ENCODE measurements around the gene AK8.

Gene AK8

DNA sequence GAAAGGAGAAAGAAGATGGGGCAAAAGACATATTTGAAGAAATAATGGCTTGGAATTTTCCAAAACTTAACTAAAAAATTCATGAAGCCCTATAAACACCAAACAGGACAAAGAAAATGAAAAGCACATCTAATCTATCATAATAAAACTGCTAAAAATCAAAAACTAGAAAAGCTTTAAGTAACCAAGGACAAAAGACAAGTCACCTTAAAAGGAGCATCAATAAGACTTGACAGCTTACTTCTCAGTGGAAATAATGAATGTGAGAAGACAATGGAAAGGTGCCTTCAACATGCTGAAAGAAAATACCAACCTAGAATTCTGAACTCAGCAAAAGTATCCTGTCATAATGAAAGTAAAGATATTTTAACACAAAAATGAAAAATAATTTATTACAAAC lies 180.9 kb downstream of the AK8 start:
- Histone ChIP-seq H3K4me1 (ENCODE audit: low read depth, poor library complexity, severe bottlenecking) (no peaks in the 10 kb centered on the region), H3K4me3 (IDR thresholded peaks at IDR 0.05; ENCODE audit: insufficient read depth, low read depth, low read length) (no peak overlapping the region), H3K36me3 (ENCODE audit: insufficient read depth) (no peaks in the 10 kb centered on the region; the same call in 1 of the 2 replicates), H4K20me1 (ENCODE audit: insufficient read depth) (no peaks in the 10 kb centered on the region), H2AFZ (ENCODE audit: low read depth) (no peak overlapping the region), H3K27ac (no peak overlapping the region), H3K4me2 (no peak overlapping the region), H3K27me3 (ENCODE audit: insufficient read depth, low read depth) (no peaks in the 10 kb centered on the region), H3K9ac (no peak overlapping the region), H3K79me2 (ENCODE audit: insufficient read depth, low read depth) (no peaks in the 10 kb centered on the region)
- TF ChIP-seq, protein P1, sequence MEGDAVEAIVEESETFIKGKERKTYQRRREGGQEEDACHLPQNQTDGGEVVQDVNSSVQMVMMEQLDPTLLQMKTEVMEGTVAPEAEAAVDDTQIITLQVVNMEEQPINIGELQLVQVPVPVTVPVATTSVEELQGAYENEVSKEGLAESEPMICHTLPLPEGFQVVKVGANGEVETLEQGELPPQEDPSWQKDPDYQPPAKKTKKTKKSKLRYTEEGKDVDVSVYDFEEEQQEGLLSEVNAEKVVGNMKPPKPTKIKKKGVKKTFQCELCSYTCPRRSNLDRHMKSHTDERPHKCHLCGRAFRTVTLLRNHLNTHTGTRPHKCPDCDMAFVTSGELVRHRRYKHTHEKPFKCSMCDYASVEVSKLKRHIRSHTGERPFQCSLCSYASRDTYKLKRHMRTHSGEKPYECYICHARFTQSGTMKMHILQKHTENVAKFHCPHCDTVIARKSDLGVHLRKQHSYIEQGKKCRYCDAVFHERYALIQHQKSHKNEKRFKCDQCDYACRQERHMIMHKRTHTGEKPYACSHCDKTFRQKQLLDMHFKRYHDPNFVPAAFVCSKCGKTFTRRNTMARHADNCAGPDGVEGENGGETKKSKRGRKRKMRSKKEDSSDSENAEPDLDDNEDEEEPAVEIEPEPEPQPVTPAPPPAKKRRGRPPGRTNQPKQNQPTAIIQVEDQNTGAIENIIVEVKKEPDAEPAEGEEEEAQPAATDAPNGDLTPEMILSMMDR (conservative IDR thresholded peaks at IDR 0.05; ENCODE audit: low read depth, low read length) = no peak

DNA sequence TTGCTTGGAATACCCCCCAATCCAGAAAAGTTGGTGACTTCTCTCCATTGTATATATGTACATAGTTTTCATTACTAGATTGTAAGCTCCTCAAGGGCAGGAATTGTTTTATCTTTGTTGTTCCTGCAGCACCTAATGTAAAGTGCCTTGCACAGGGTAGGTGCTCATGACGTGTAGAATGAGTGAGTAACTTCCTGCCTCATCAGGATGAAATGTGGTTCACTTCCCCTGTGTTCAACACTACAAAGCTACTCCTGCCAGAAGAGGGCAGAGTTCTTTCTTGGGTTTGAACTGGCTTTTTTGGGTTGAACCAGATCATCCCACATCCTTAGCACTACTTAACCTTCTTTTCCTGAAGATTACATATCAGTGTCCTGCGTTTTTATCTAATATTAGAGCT lies 183.9 kb downstream of the AK8 start:
- no peak overlapping the region for H3K4me3 ChIP-seq (IDR thresholded peaks at IDR 0.05; ENCODE audit: insufficient read depth, low read depth, low read length)
- no peaks in the 10 kb centered on the region for H3K4me1 ChIP-seq (ENCODE audit: low read depth, poor library complexity, severe bottlenecking)
- H3K79me2 ChIP-seq (ENCODE audit: insufficient read depth, low read depth) = no peaks in the 10 kb centered on the region
- TF ChIP-seq, protein P1 (conservative IDR thresholded peaks at IDR 0.05; ENCODE audit: low read depth, low read length) = no peak
- H2AFZ ChIP-seq (ENCODE audit: low read depth) = no peak overlapping the region
- H3K27me3 ChIP-seq (ENCODE audit: insufficient read depth, low read depth) = no peaks in the 10 kb centered on the region
- H3K36me3 ChIP-seq (ENCODE audit: insufficient read depth) = peaks cover 6% of the 10 kb centered on the region
- H3K4me2 ChIP-seq = no peak overlapping the region
- H3K9ac ChIP-seq = no peak overlapping the region
- no peaks in the 10 kb centered on the region for H4K20me1 ChIP-seq (ENCODE audit: insufficient read depth)
- H3K27ac ChIP-seq = no peak overlapping the region

DNA sequence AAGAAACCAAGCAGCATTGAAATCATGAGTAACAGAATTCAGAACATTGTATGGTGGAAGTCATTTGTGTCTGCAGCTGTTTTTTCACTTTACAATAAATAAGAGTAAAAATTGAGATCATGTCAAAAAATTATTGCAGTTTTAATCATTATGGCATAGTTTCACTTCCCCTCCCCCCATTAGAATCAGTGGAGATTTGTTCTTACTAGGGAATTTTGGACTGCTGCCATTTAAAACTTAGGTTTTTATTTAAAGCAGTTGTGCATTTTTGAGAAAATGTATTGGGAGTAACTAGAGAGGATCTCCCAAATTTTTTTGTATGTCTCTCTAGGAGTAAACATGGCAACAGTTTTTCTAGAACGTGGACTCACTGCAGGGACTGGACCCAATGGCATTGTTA lies 187.4 kb downstream of the AK8 start:
- Histone ChIP-seq H3K27me3 (ENCODE audit: insufficient read depth, low read depth) (no peaks in the 10 kb centered on the region), H3K4me1 (ENCODE audit: low read depth, poor library complexity, severe bottlenecking) (no peaks in the 10 kb centered on the region), H3K4me2 (no peak overlapping the region), H2AFZ (ENCODE audit: low read depth) (no peak overlapping the region), H3K79me2 (ENCODE audit: insufficient read depth, low read depth) (peaks cover 6% of the 10 kb centered on the region; the same call in 1 of the 2 replicates), H3K27ac (no peak overlapping the region), H4K20me1 (ENCODE audit: insufficient read depth) (no peaks in the 10 kb centered on the region; the same call in 1 of the 2 replicates), H3K4me3 (IDR thresholded peaks at IDR 0.05; ENCODE audit: insufficient read depth, low read depth, low read length) (no peak overlapping the region), H3K9ac (no peak overlapping the region), H3K36me3 (ENCODE audit: insufficient read depth) (peaks cover 18% of the 10 kb centered on the region; the same call in 1 of the 2 replicates)
- TF ChIP-seq, protein P1 (conservative IDR thresholded peaks at IDR 0.05; ENCODE audit: low read depth, low read length) = no peak

DNA sequence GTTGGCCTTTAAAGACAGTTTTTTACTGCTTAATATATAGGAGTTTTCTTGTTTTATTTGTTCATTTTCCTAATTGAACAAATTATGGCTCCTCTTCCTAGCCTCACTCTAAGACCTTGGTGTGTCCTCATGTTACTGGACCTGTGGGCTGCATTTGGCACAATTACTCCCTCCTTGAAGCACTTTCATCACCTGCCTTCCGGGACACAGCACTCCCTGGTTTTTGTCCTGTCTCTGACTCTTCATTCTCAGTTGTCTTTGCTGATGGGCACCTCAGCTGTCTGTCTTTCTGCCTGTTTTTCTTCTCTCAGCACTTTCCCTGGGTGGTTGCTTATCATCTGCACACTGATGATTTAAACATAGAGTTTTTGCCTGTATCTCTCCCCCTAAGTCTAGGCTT lies 194.2 kb downstream of the AK8 start:
- peaks cover 19% of the 10 kb centered on the region; the same call in 1 of the 2 replicates for H3K36me3 ChIP-seq (ENCODE audit: insufficient read depth)
- H3K79me2 ChIP-seq (ENCODE audit: insufficient read depth, low read depth) = peaks cover 54% of the 10 kb centered on the region
- no peak overlapping the region for H3K4me3 ChIP-seq (IDR thresholded peaks at IDR 0.05; ENCODE audit: insufficient read depth, low read depth, low read length)
- H3K4me1 ChIP-seq (ENCODE audit: low read depth, poor library complexity, severe bottlenecking) = peaks cover 13% of the 10 kb centered on the region
- no peak overlapping the region for H3K4me2 ChIP-seq
- no peak overlapping the region for H3K9ac ChIP-seq
- no peaks in the 10 kb centered on the region for H3K27me3 ChIP-seq (ENCODE audit: insufficient read depth, low read depth)
- TF ChIP-seq, protein P1 (conservative IDR thresholded peaks at IDR 0.05; ENCODE audit: low read depth, low read length) = no peak
- H4K20me1 ChIP-seq (ENCODE audit: insufficient read depth) = peaks cover 10% of the 10 kb centered on the region; the same call in 1 of the 2 replicates
- H2AFZ ChIP-seq (ENCODE audit: low read depth) = no peak overlapping the region
- no peak overlapping the region for H3K27ac ChIP-seq
